Left ventricle myocardium inferior (tissue), 1 donor: ENCODE measurements around the gene PRICKLE2. TPM values are rescaled to one million over a fixed set of nuclear protein-coding genes. Genes with fewer than 3 reads are reported as not detected.

Source experiments
- DNase-seq: peaks from one replicate; pipeline ENCODE4 v3.0.0-alpha.2; 2020
- H3K27ac ChIP-seq: fragments of 200-600 bp; replicated peaks from 2 replicates; pipeline ENCODE4 v1.8.0; 2021
- H3K27me3 ChIP-seq: fragments of 200-600 bp; 2 replicates; pipeline ENCODE4 v1.8.0; 2021; ENCODE audit warnings: low read depth
- H3K36me3 ChIP-seq: fragments of 200-600 bp; 2 replicates; pipeline ENCODE4 v1.8.0; 2021
- H3K4me1 ChIP-seq: fragments of 200-600 bp; 2 replicates; pipeline ENCODE4 v1.8.0; 2021
- H3K4me3 ChIP-seq: fragments of 200-600 bp; 2 replicates; pipeline ENCODE4 v1.8.0; 2021; ENCODE audit warnings: mild to moderate bottlenecking, moderate library complexity
- H3K9me3 ChIP-seq: fragments of 200-600 bp; replicated peaks from 2 replicates; pipeline ENCODE4 v1.8.0; 2021
- intact Hi-C: fragments of 100-400 bp; cut with micrococcal nuclease; formaldehyde crosslinking; loops from one replicate; pipeline ENCODE4 v1.11.0; 2022
- total RNA-seq: library from RNA; stranded (reverse); fragmentation: NEBNext Ultra II Directional; extraction: Animal tissue kit (Norgen Biotek cat#: 25700); gene quantifications from one replicate; pipeline ENCODE4 v1.2.1, GENCODE V29; 2021
- TF ChIP-seq, protein P1 (sequence below): fragments of 200-600 bp; IDR thresholded peaks from 2 replicates; pipeline ENCODE4 v1.8.0; 2021; ENCODE audit warnings: antibody characterized with exemption, mild to moderate bottlenecking, borderline replicate concordance
- donor health status: DM: no; HTN: yes; CAD: no; lungs with severe emphysema.

The PRICKLE2 gene
- total RNA-seq, 1 donor from 2014 or later = 8.7 TPM

DNA sequence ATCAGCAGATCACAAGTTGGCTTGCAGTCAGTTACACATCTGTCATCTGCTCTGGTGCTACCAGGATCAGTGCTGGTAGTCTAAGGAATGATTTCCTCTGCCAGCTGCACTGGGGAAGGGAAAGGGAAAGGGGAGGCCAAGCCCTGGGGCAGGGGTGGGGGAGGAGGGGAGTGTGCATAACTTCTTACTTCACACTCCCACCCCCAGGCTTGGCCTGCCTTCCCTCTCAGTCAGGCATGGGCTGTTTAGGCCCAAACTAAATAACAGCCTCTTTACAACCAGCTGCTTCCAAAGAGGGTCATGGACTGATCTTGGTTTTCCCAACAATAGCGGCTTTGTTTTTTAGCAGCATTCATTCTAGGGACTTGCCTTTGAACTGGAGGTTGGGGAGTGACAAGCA, 115.8 kb downstream of the PRICKLE2 start:
- Histone ChIP-seq H3K27ac (no peak overlapping the region), H3K4me1 (peaks cover 9% of the 10 kb centered on the region), H3K27me3 (no peaks in the 10 kb centered on the region), H3K4me3 (no peak overlapping the region), H3K36me3 (peaks cover 6% of the 10 kb centered on the region), H3K9me3 (peaks cover 3% of the 10 kb centered on the region)
- TF ChIP-seq, protein P1, sequence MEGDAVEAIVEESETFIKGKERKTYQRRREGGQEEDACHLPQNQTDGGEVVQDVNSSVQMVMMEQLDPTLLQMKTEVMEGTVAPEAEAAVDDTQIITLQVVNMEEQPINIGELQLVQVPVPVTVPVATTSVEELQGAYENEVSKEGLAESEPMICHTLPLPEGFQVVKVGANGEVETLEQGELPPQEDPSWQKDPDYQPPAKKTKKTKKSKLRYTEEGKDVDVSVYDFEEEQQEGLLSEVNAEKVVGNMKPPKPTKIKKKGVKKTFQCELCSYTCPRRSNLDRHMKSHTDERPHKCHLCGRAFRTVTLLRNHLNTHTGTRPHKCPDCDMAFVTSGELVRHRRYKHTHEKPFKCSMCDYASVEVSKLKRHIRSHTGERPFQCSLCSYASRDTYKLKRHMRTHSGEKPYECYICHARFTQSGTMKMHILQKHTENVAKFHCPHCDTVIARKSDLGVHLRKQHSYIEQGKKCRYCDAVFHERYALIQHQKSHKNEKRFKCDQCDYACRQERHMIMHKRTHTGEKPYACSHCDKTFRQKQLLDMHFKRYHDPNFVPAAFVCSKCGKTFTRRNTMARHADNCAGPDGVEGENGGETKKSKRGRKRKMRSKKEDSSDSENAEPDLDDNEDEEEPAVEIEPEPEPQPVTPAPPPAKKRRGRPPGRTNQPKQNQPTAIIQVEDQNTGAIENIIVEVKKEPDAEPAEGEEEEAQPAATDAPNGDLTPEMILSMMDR = no peak
- no peak for DNase-seq
- intact Hi-C loops = no loop called here

DNA sequence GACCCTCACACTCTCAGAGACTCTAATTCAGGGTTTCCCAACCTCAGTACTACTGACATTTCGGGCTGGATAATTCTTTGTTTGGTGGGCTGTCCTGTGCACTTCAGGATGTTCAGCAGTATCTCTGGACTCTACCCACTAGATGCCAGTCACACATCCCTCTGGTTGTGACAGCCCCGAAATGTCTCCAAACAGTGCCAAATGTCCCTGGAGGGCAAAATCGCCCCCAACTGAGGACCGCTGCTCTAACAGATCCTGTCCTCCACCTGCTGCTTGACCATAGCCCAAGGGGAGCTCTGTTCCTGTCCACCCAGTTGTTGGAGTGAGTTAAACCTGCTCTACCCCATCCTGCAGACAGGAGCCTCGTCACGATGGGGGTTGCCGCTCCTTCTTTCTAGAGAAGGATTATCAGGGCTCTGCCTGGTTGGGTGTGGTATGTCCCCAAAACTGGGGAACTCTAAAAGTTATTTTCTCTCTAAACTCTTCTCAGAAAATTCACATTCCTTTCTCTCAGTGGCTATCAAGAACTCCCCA, 116.4 kb downstream of the PRICKLE2 start:
- Histone ChIP-seq H3K9me3 (no peaks in the 10 kb centered on the region), H3K27me3 (no peaks in the 10 kb centered on the region), H3K36me3 (peaks cover 6% of the 10 kb centered on the region), H3K27ac (no peak overlapping the region), H3K4me3 (no peak overlapping the region), H3K4me1 (peaks cover 9% of the 10 kb centered on the region)
- DNase-seq = no peak
- TF ChIP-seq, protein P1 = no peak
- intact Hi-C loops = no loop called here

DNA sequence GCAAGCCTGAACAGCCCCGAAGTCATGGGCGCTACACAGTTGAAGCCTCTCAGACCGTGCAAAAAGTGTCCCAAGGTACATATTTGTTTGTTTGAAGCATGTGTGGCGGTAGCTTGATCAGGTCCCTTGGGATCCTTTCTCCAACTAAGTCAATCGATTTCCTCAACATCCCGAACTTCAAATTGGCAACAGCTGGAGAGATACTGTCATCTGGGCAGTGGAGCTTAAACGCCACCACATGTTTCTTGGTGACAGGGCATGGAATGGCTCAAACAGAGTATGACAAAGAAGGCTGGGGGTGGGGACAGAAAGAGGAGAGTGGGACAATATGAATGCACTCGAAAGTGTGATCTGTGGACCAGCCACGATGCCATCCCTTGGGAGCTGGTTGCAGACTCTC, 117.0 kb downstream of the PRICKLE2 start:
- peaks cover 6% of the 10 kb centered on the region for H3K36me3 ChIP-seq
- intact Hi-C loops = no loop called here
- no peaks in the 10 kb centered on the region for H3K27me3 ChIP-seq
- H3K9me3 ChIP-seq = no peaks in the 10 kb centered on the region
- TF ChIP-seq, protein P1 = no peak
- no peak overlapping the region for H3K27ac ChIP-seq
- no peak overlapping the region for H3K4me3 ChIP-seq
- H3K4me1 ChIP-seq = peaks cover 9% of the 10 kb centered on the region
- no peak for DNase-seq

DNA sequence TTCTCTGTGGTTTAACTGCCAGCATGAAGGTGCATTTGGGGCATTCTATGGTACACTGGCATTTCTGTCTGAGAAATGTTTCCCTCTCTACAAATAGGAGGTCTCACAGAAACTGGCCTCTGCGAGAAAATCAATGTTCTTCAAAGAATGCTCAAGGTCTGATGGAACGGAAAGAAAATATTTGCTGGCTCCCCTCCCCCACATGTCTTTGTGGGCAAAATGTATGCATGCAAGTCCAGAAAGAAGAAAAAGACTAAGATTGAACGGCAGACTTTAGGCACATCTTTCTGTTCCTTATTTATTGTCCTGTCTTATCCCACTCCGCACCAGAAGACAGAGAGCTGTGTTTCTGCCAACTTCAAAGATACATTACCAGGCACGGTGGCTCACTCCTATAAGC, 118.1 kb downstream of the PRICKLE2 start:
- H3K4me1 ChIP-seq = peaks cover 9% of the 10 kb centered on the region
- H3K27ac ChIP-seq = no peak overlapping the region
- intact Hi-C loops = no loop called here
- H3K36me3 ChIP-seq = peaks cover 6% of the 10 kb centered on the region
- no peak for DNase-seq
- no peak overlapping the region for H3K4me3 ChIP-seq
- TF ChIP-seq, protein P1 = no peak
- H3K27me3 ChIP-seq = no peaks in the 10 kb centered on the region
- no peaks in the 10 kb centered on the region for H3K9me3 ChIP-seq

DNA sequence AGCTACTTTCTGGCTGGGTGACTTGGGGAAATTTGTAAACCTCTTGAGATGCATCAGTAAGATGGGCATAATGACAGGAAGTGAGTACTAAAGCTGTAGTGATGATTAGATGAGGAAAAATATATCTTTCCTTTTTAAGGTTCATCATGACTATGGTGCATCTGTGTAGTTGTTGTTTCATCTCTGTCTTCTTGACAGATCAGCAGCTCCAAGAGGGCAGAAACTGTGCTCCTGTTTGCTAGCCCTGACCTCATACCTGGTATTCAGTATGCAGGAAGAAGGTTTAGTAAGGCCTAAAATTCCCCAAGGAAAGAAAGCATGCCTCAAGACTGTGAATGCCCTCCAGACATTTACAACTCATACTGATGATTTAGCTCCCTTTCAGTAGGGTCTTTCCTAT, 119.5 kb downstream of the PRICKLE2 start:
- H3K4me1 ChIP-seq = peaks cover 9% of the 10 kb centered on the region
- DNase-seq = no peak
- no peaks in the 10 kb centered on the region for H3K27me3 ChIP-seq
- no peak overlapping the region for H3K4me3 ChIP-seq
- no peak overlapping the region for H3K27ac ChIP-seq
- no peaks in the 10 kb centered on the region for H3K9me3 ChIP-seq
- TF ChIP-seq, protein P1 = no peak
- intact Hi-C loops = no loop called here
- peaks cover 6% of the 10 kb centered on the region for H3K36me3 ChIP-seq
